A673 (cell line): ENCODE measurements around the gene RASD1. TPM values are rescaled to one million over a fixed set of nuclear protein-coding genes. Genes with fewer than 3 reads are reported as not detected.

Source experiments
- BruUV-seq: library from RNA; stranded (reverse); fragments of 400-500 nt; replicated peaks from 2 replicates; lab custom pipeline; 2021; lab: Mats Ljungman, UMichigan
- CTCF ChIA-PET: fragments of 300-600 bp; sonication (Branson Sonifier 250); formaldehyde crosslinking; loops from one replicate; lab custom pipeline; 2022; ENCODE audit warnings: antibody characterized with exemption; lab: Charles Lee
- POLR2A ChIA-PET: fragments of 300-600 bp; sonication (Branson Sonifier 250); formaldehyde crosslinking; loops from one replicate; lab custom pipeline; 2022; ENCODE audit warnings: antibody characterized with exemption; ENCODE audit not compliant: low non-redundant PET; lab: Charles Lee
- DNase-seq: peaks from one replicate; pipeline ENCODE4 v3.0.0-alpha.2; 2015; ENCODE audit warnings: low spot score
- H3K27ac ChIP-seq: fragments of 200-600 bp; sonication (generic); 2 replicates; pipeline ENCODE4 v1.5.1; 2016; ENCODE audit warnings: mixed run types, low read depth, mild to moderate bottlenecking, mixed read lengths, antibody characterized with exemption, low read length; ENCODE audit not compliant: poor library complexity, severe bottlenecking
- H3K27me3 ChIP-seq: fragments of 200-600 bp; sonication (generic); replicated peaks from 2 replicates; pipeline ENCODE4 v1.6.1; 2017; ENCODE audit warnings: mixed run types, low read depth, mild to moderate bottlenecking, mixed read lengths, antibody characterized with exemption, low read length; ENCODE audit not compliant: insufficient read depth, poor library complexity
- H3K36me3 ChIP-seq: fragments of 200-600 bp; sonication (generic); 2 replicates; pipeline ENCODE4 v1.6.1; 2016; ENCODE audit warnings: mixed run types, mild to moderate bottlenecking, mixed read lengths, antibody characterized with exemption, low read length; ENCODE audit not compliant: insufficient read depth, poor library complexity, severe bottlenecking
- H3K4me1 ChIP-seq: fragments of 200-600 bp; sonication (generic); 2 replicates; pipeline ENCODE4 v1.6.1; 2017; ENCODE audit warnings: mixed run types, mild to moderate bottlenecking, mixed read lengths, antibody characterized with exemption, low read length; ENCODE audit not compliant: insufficient read depth, poor library complexity, severe bottlenecking
- H3K4me3 ChIP-seq: fragments of 200-600 bp; sonication (generic); 2 replicates; pipeline ENCODE4 v1.5.1; 2016; ENCODE audit warnings: low read depth, mixed run types, mild to moderate bottlenecking, mixed read lengths, low read length; ENCODE audit not compliant: poor library complexity, severe bottlenecking
- H3K9me3 ChIP-seq: fragments of 200-600 bp; sonication (generic); 2 replicates; pipeline ENCODE4 v1.6.1; 2016; ENCODE audit warnings: mixed run types, low read depth, mild to moderate bottlenecking, mixed read lengths, antibody characterized with exemption, low read length; ENCODE audit not compliant: poor library complexity, severe bottlenecking
- CTCF ChIP-seq: fragments of 300-800, 200-600 bp; sonication (generic); conservative IDR thresholded peaks from 2 replicates; pipeline ENCODE4 v1.5.1; 2017; ENCODE audit warnings: low read depth, mild to moderate bottlenecking, antibody characterized with exemption, low read length, moderate library complexity, mixed read lengths
- EZH2 ChIP-seq: fragments of 200-600 bp; sonication (generic); IDR thresholded peaks from 2 replicates; pipeline ENCODE4 v1.6.1; 2017; ENCODE audit warnings: borderline replicate concordance, low read depth, mild to moderate bottlenecking, mixed read lengths, antibody characterized with exemption, low read length; ENCODE audit not compliant: poor library complexity, severe bottlenecking
- intact Hi-C: fragments of 100-400 bp; cut with micrococcal nuclease; formaldehyde crosslinking; loops from one replicate; pipeline ENCODE4 v1.10.0; 2022; ENCODE audit not compliant: unreplicated experiment
- total RNA-seq: library from RNA; stranded (reverse); gene quantifications from 2 replicates; pipeline ENCODE4 v1.2.3, GENCODE V29; 2021

RASD1 gene
- total RNA-seq, 1 experiment from 2014 or later: 0.21 TPM

- Histone ChIP-seq H3K27ac (no peak overlapping the region), H3K36me3 (no peaks in the 10 kb centered on the region), H3K4me1 (no peaks in the 10 kb centered on the region), H3K27me3 (no peaks in the 10 kb centered on the region), H3K9me3 (no peaks in the 10 kb centered on the region), H3K4me3 (no peak overlapping the region)
- ChIA-PET POLR2A (no interaction called here), CTCF (no interaction called here)
- no peak for DNase-seq
- intact Hi-C loops: no loop called here
- TF ChIP-seq EZH2 (no peak), CTCF (no peak)
- no TSS peak for BruUV-seq
Measured at GRCh38 chr17:17514993-17515933, 19.1 kb upstream of the RASD1 start.

GRCh38 chr17:17514361-17514992 is 18.3 kb upstream of the RASD1 start:
- TF ChIP-seq EZH2 (no peak), CTCF (no peak)
- intact Hi-C loops: no loop called here
- Histone ChIP-seq H3K4me1 (no peaks in the 10 kb centered on the region), H3K9me3 (no peaks in the 10 kb centered on the region), H3K36me3 (no peaks in the 10 kb centered on the region), H3K27ac (no peak overlapping the region), H3K27me3 (no peaks in the 10 kb centered on the region), H3K4me3 (no peak overlapping the region)
- ChIA-PET POLR2A (no interaction called here), CTCF (no interaction called here)
- no peak for DNase-seq
- BruUV-seq: no TSS peak

GRCh38 chr17:17513626-17514025 is 17.4 kb upstream of the RASD1 start:
- ChIA-PET CTCF (no interaction called here), POLR2A (no interaction called here)
- Histone ChIP-seq H3K4me3 (no peak overlapping the region), H3K4me1 (no peaks in the 10 kb centered on the region), H3K9me3 (no peaks in the 10 kb centered on the region), H3K36me3 (no peaks in the 10 kb centered on the region), H3K27ac (no peak overlapping the region), H3K27me3 (no peaks in the 10 kb centered on the region)
- DNase-seq: no peak
- no TSS peak for BruUV-seq
- intact Hi-C loops: no loop called here
- TF ChIP-seq CTCF: no peak
- TF ChIP-seq EZH2: no peak
